Stimulated activated CD8-positive, alpha-beta memory T cell treated with anti-CD3 and anti-CD28 coated beads, Interleukin-12 subunit alpha, Interleukin-12 subunit beta, amount 100 ng/mL, for 24 hours (primary cell): ENCODE data around the gene GIPC1.
A peak's percentile ranks its signal among the peaks of the same experiment; 100 is the strongest.

Experiments
- DNase-seq: peaks from one replicate; pipeline ENCODE4 v3.0.0-alpha.2; 2020; ENCODE audit errors: extremely low read depth

The GIPC1 gene

GRCh38 chr19:14494411-14494810 is 1.5 kb downstream of the GIPC1 start:
- no peak for DNase-seq

- no peak for DNase-seq
Observed at GRCh38 chr19:14492756-14493337, 3.1 kb downstream of the GIPC1 start.

GRCh38 chr19:14487370-14488125 is 8.4 kb downstream of the GIPC1 start:
- DNase-seq: no peak

- DNase-seq: no peak
Observed at GRCh38 chr19:14482172-14482941, 13.6 kb downstream of the GIPC1 start.

GRCh38 chr19:14480700-14481079 is 15.2 kb downstream of the GIPC1 start:
- DNase-seq: no peak

- DNase-seq: no peak
Observed at GRCh38 chr19:14479975-14480699, 15.8 kb downstream of the GIPC1 start.

GRCh38 chr19:14479309-14479974 is 16.5 kb downstream of the GIPC1 start:
- DNase-seq: no peak

GRCh38 chr19:14478113-14478545 is 17.8 kb downstream of the GIPC1 start:
- no peak for DNase-seq

GRCh38 chr19:14477418-14478112 is 18.4 kb downstream of the GIPC1 start:
- DNase-seq: no peak

GRCh38 chr19:14476673-14477401 is 19.1 kb downstream of the GIPC1 start:
- no peak for DNase-seq

GRCh38 chr19:14476327-14476672 is 19.6 kb downstream of the GIPC1 start:
- DNase-seq: no peak

- DNase-seq: no peak
Observed at GRCh38 chr19:14475251-14476073, 20.5 kb downstream of the GIPC1 start, which contains the start of gene PTGER1. TSS of gene PTGER1 (minus strand) at chr19:14475354. CDS start at chr19:14474320, 1,034 bp downstream.

- no peak for DNase-seq
Observed at GRCh38 chr19:14474827-14475226, 21.1 kb downstream of the GIPC1 start.

GRCh38 chr19:14473978-14474578 is 21.8 kb downstream of the GIPC1 start:
- no peak for DNase-seq

- DNase-seq: no peak
Observed at GRCh38 chr19:14473073-14473977, 22.6 kb downstream of the GIPC1 start.

GRCh38 chr19:14472202-14472938 is 23.6 kb downstream of the GIPC1 start:
- DNase-seq: peak; percentile 60
